WTC11 (cell line): ENCODE results near the gene GFOD2. TPM values are rescaled to one million over a fixed set of nuclear protein-coding genes. Genes with fewer than 3 reads are reported as not detected.

ENCODE experiments used
- ATAC-seq: fragments of 200-7000 bp; cut with Tn5 transposase; 2 replicates; pipeline ENCODE4 v1.10.0; 2021; ENCODE audit warnings: mild to moderate bottlenecking, moderate library complexity
- CTCF ChIA-PET: fragments of 300-600 bp; sonication (Branson Sonifier 250); formaldehyde crosslinking; loops from one replicate; lab custom pipeline; 2021; ENCODE audit warnings: antibody characterized with exemption; lab: Charles Lee
- POLR2A ChIA-PET: fragments of 350-600 bp; sonication (Branson Sonifier 250); formaldehyde crosslinking; loops from one replicate; lab custom pipeline; 2021; ENCODE audit warnings: antibody characterized with exemption; lab: Charles Lee
- DNase-seq: peaks from one replicate; pipeline ENCODE4 v3.0.0; 2021; ENCODE audit warnings: low spot score
- H3K27ac Mint-ChIP-seq: 2 replicates; pipeline ENCODE4 v1.8.0; 2021; ENCODE audit warnings: mixed read lengths
- H3K27me3 Mint-ChIP-seq: 2 replicates; pipeline ENCODE4 v1.8.0; 2021; ENCODE audit warnings: low read depth, mild to moderate bottlenecking, moderate library complexity, mixed read lengths
- H3K36me3 Mint-ChIP-seq: 2 replicates; pipeline ENCODE4 v1.8.0; 2021; ENCODE audit warnings: mixed read lengths
- H3K4me1 Mint-ChIP-seq: 2 replicates; pipeline ENCODE4 v1.8.0; 2022; ENCODE audit warnings: mixed read lengths
- H3K4me3 Mint-ChIP-seq: 2 replicates; pipeline ENCODE4 v1.8.0; 2021; ENCODE audit warnings: mild to moderate bottlenecking, moderate library complexity, mixed read lengths
- H3K9me3 Mint-ChIP-seq: 2 replicates; pipeline ENCODE4 v1.8.0; 2021; ENCODE audit warnings: mixed read lengths
- CREM ChIP-seq: sonication (generic); formaldehyde crosslinking; IDR thresholded peaks from 2 replicates; pipeline ENCODE4 v1.8.1; 2022; ENCODE audit warnings: mild to moderate bottlenecking, missing genetic modification reagents, moderate library complexity
- ETV6 ChIP-seq: sonication (generic); formaldehyde crosslinking; IDR thresholded peaks from 2 replicates; pipeline ENCODE4 v1.8.1; 2022; ENCODE audit warnings: mild to moderate bottlenecking, missing genetic modification reagents
- GABPB1 ChIP-seq: sonication (generic); formaldehyde crosslinking; IDR thresholded peaks from 2 replicates; pipeline ENCODE4 v1.8.1; 2023; ENCODE audit warnings: mild to moderate bottlenecking, missing genetic modification reagents
- JUN ChIP-seq: sonication (generic); formaldehyde crosslinking; IDR thresholded peaks from 2 replicates; pipeline ENCODE4 v1.8.0; 2023; ENCODE audit warnings: mild to moderate bottlenecking, missing genetic modification reagents
- NR1H2 ChIP-seq: sonication (generic); formaldehyde crosslinking; IDR thresholded peaks from 2 replicates; pipeline ENCODE4 v1.9.0; 2021; ENCODE audit warnings: mild to moderate bottlenecking, moderate library complexity, missing genetic modification reagents
- RELA ChIP-seq: sonication (generic); formaldehyde crosslinking; IDR thresholded peaks from 2 replicates; pipeline ENCODE4 v1.8.1; 2022; ENCODE audit warnings: missing genetic modification reagents, mild to moderate bottlenecking, borderline replicate concordance
- SP1 ChIP-seq: sonication (generic); formaldehyde crosslinking; conservative IDR thresholded peaks from 2 replicates; pipeline ENCODE4 v1.8.1; 2022; ENCODE audit warnings: missing genetic modification reagents
- TCF7 ChIP-seq: sonication (generic); formaldehyde crosslinking; IDR thresholded peaks from 2 replicates; pipeline ENCODE4 v1.8.0; 2022; ENCODE audit warnings: mild to moderate bottlenecking, low read depth, missing genetic modification reagents, moderate library complexity
- ZNF232 ChIP-seq: sonication (generic); formaldehyde crosslinking; IDR thresholded peaks from 2 replicates; pipeline ENCODE4 v1.8.0; 2022; ENCODE audit warnings: mild to moderate bottlenecking, missing genetic modification reagents
- ZNF396 ChIP-seq: fragments of 250-450 bp; sonication (Bioruptor Pico); IDR thresholded peaks from 2 replicates; pipeline ENCODE4 v1.8.0; 2021; ENCODE audit warnings: mild to moderate bottlenecking, moderate library complexity, borderline replicate concordance
- total RNA-seq: library from RNA; stranded (reverse); gene quantifications from 3 replicates; pipeline ENCODE4 v1.2.3, GENCODE V29; 2021
- TF ChIP-seq, protein P1 (sequence below): sonication (generic); formaldehyde crosslinking; IDR thresholded peaks from 2 replicates; pipeline ENCODE4 v1.8.1; 2023; ENCODE audit warnings: mild to moderate bottlenecking, missing genetic modification reagents
- TF ChIP-seq, protein P2 (sequence below): sonication (generic); formaldehyde crosslinking; IDR thresholded peaks from 2 replicates; pipeline ENCODE4 v1.8.0; 2022; ENCODE audit warnings: mild to moderate bottlenecking, missing genetic modification reagents
- TF ChIP-seq, protein P3 (sequence below): sonication (generic); formaldehyde crosslinking; IDR thresholded peaks from 2 replicates; pipeline ENCODE4 v1.8.1; 2022; ENCODE audit warnings: mild to moderate bottlenecking, moderate library complexity, missing genetic modification reagents
- TF ChIP-seq, protein P4 (sequence below): fragments of 250-450 bp; sonication (Bioruptor Pico); IDR thresholded peaks from 2 replicates; pipeline ENCODE4 v1.8.0; 2021; ENCODE audit warnings: mild to moderate bottlenecking
- TF ChIP-seq, protein P5 (sequence below): sonication (generic); formaldehyde crosslinking; IDR thresholded peaks from 2 replicates; pipeline ENCODE4 v1.8.1; 2023; ENCODE audit warnings: mild to moderate bottlenecking, missing genetic modification reagents, borderline replicate concordance
- TF ChIP-seq, protein P6 (sequence below): sonication (generic); formaldehyde crosslinking; IDR thresholded peaks from 2 replicates; pipeline ENCODE4 v1.8.1; 2022; ENCODE audit warnings: mild to moderate bottlenecking, missing genetic modification reagents, moderate library complexity, borderline replicate concordance
- TF ChIP-seq, protein P7 (sequence below): sonication (generic); formaldehyde crosslinking; IDR thresholded peaks from 2 replicates; pipeline ENCODE4 v1.8.0; 2022; ENCODE audit warnings: mild to moderate bottlenecking, missing genetic modification reagents
- TF ChIP-seq, protein P8 (sequence below): sonication (generic); formaldehyde crosslinking; conservative IDR thresholded peaks from 2 replicates; pipeline ENCODE4 v1.8.1; 2023; ENCODE audit warnings: mild to moderate bottlenecking, low read depth, missing genetic modification reagents, moderate library complexity

GFOD2 gene
- total RNA-seq, 1 experiment from 2014 or later, result 29.5 TPM

DNA sequence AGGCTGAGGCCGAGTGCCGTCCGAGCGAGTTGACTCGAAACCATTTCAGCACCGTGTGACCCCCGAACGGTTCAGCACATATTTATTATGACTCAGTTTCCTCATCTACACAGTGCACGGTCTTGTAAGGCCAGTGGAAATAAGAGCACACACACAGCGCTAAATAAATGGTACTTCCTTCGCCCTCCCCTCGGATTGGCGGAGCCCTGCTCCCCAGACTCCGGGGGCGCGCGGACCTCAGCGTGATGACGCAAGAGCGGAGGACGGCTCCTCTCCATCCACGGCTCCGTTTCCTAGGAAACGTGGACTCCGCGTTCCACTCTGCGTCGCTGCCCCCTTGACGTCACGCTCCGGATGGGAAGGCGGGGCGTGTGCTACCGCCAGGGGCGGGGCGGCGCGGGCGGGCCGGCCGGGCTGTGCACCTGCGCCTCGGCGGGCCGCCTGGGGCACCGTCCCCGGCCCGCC, 58.5 kb downstream of the GFOD2 start, which contains the start of gene PARD6A (continued):
- TF ChIP-seq SP1 (peak; percentile 83), GABPB1 (CRISPR knock-in tag) (peak; percentile 91)
- TF ChIP-seq, all 79 proteins: peak for 9

DNA sequence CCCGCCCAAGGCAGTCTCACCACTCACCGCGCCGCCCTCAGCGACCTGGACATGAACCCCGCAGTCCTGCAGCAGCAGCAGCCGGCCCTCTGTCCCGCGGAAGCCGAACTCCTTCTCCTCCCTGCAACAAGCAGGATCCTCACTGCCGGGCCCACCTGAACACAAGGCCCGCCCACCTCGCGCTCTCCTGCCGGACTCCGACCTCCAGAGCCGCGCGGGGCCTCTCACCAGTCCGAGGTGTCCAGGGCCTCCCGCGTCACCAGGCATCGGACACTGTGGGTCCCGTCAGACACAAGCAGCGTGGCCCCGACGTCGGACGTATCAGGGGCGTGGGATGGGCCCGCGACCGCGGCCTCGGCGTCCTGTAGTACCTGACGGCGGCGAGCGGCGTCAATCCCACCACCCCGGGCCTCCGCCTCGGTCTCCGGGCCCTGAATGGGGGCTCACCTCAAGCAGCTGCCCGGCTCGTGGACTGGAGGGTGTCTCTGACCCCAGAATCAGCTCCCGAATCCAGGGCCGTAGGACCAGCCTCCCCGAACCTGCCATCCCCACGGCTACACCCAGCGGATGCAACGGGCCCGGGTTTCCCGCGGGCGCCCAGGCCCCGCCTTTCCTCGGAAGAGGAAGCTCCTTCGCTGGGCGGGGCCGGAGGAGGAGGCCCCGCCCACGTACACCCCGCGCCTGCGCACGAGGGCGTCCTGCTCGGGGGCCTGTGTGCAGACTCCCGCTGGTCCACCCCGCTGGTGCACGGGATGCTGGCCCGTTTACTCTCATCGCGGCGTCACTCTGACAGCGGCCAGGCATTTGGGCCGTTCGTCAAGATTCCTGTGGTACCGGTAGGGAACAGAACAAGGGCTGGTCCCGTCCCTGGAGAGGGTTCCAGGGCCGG, 59.2 kb downstream of the GFOD2 start, which contains the start of gene ACD:
TSS of gene ACD (minus strand) at position 586 of the 889 bp plus-strand sequence. CDS start at position 546, 40 bp downstream.
- POLR2A ChIA-PET, result interaction anchor here (1.0 to 2.5 kb wide), 4 partner anchors 12 to 276 kb away, joined by 3 to 9 read pairs (median 4); no protein-coding TSS in a partner anchor
- DNase-seq (peak; percentile 90), ATAC-seq (peak; percentile 50)
- peak within 1 kb of the TSS; percentile 91 for H3K4me3 Mint-ChIP-seq
- H3K4me1 Mint-ChIP-seq, result peaks cover 18% of the 10 kb centered on the region
- no peaks in the 10 kb centered on the region for H3K9me3 Mint-ChIP-seq
- H3K27ac Mint-ChIP-seq, result peak within 1 kb of the TSS; percentile 98
- H3K36me3 Mint-ChIP-seq, result 0 out of 2 replicates have a peak, but pooled peaks cover 4% of the 10 kb centered on the region
- peaks cover 12% of the 10 kb centered on the region for H3K27me3 Mint-ChIP-seq
- CTCF ChIA-PET, result interaction anchor here (0.8 to 10.3 kb wide), 19 partner anchors 11 to 405 kb away, joined by 3 to 137 read pairs (median 6); partner anchors contain the start of genes CARMIL2, LCAT and RIPOR1
- peak; percentile 60; the same call in 1 of the 2 replicates for TF ChIP-seq ETV6 (CRISPR knock-in tag)
- TF ChIP-seq TCF7 (CRISPR knock-in tag), result no peak
- TF ChIP-seq, protein P1, sequence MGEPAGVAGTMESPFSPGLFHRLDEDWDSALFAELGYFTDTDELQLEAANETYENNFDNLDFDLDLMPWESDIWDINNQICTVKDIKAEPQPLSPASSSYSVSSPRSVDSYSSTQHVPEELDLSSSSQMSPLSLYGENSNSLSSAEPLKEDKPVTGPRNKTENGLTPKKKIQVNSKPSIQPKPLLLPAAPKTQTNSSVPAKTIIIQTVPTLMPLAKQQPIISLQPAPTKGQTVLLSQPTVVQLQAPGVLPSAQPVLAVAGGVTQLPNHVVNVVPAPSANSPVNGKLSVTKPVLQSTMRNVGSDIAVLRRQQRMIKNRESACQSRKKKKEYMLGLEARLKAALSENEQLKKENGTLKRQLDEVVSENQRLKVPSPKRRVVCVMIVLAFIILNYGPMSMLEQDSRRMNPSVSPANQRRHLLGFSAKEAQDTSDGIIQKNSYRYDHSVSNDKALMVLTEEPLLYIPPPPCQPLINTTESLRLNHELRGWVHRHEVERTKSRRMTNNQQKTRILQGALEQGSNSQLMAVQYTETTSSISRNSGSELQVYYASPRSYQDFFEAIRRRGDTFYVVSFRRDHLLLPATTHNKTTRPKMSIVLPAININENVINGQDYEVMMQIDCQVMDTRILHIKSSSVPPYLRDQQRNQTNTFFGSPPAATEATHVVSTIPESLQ (CRISPR knock-in tag), result 0 out of 2 replicates have a peak, but pooled peaks have one; percentile 28
- no peak for TF ChIP-seq NR1H2 (CRISPR knock-in tag)
- TF ChIP-seq SP1, result peak; percentile 58
- TF ChIP-seq, protein P2, sequence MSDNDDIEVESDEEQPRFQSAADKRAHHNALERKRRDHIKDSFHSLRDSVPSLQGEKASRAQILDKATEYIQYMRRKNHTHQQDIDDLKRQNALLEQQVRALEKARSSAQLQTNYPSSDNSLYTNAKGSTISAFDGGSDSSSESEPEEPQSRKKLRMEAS, result no peak; the same call in none of the 2 replicates
- TF ChIP-seq, protein P3, sequence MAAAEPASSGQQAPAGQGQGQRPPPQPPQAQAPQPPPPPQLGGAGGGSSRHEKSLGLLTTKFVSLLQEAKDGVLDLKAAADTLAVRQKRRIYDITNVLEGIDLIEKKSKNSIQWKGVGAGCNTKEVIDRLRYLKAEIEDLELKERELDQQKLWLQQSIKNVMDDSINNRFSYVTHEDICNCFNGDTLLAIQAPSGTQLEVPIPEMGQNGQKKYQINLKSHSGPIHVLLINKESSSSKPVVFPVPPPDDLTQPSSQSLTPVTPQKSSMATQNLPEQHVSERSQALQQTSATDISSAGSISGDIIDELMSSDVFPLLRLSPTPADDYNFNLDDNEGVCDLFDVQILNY (CRISPR knock-in tag), result peak; percentile 64; the same call in 1 of the 2 replicates
- TF ChIP-seq, protein P4, sequence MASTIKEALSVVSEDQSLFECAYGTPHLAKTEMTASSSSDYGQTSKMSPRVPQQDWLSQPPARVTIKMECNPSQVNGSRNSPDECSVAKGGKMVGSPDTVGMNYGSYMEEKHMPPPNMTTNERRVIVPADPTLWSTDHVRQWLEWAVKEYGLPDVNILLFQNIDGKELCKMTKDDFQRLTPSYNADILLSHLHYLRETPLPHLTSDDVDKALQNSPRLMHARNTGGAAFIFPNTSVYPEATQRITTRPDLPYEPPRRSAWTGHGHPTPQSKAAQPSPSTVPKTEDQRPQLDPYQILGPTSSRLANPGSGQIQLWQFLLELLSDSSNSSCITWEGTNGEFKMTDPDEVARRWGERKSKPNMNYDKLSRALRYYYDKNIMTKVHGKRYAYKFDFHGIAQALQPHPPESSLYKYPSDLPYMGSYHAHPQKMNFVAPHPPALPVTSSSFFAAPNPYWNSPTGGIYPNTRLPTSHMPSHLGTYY, result no peak
- TF ChIP-seq, protein P5, sequence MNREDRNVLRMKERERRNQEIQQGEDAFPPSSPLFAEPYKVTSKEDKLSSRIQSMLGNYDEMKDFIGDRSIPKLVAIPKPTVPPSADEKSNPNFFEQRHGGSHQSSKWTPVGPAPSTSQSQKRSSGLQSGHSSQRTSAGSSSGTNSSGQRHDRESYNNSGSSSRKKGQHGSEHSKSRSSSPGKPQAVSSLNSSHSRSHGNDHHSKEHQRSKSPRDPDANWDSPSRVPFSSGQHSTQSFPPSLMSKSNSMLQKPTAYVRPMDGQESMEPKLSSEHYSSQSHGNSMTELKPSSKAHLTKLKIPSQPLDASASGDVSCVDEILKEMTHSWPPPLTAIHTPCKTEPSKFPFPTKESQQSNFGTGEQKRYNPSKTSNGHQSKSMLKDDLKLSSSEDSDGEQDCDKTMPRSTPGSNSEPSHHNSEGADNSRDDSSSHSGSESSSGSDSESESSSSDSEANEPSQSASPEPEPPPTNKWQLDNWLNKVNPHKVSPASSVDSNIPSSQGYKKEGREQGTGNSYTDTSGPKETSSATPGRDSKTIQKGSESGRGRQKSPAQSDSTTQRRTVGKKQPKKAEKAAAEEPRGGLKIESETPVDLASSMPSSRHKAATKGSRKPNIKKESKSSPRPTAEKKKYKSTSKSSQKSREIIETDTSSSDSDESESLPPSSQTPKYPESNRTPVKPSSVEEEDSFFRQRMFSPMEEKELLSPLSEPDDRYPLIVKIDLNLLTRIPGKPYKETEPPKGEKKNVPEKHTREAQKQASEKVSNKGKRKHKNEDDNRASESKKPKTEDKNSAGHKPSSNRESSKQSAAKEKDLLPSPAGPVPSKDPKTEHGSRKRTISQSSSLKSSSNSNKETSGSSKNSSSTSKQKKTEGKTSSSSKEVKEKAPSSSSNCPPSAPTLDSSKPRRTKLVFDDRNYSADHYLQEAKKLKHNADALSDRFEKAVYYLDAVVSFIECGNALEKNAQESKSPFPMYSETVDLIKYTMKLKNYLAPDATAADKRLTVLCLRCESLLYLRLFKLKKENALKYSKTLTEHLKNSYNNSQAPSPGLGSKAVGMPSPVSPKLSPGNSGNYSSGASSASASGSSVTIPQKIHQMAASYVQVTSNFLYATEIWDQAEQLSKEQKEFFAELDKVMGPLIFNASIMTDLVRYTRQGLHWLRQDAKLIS (CRISPR knock-in tag), result no peak
- TF ChIP-seq ZNF232 (CRISPR knock-in tag), result 0 out of 2 replicates have a peak, but pooled peaks have one; percentile 56
- TF ChIP-seq, protein P6, sequence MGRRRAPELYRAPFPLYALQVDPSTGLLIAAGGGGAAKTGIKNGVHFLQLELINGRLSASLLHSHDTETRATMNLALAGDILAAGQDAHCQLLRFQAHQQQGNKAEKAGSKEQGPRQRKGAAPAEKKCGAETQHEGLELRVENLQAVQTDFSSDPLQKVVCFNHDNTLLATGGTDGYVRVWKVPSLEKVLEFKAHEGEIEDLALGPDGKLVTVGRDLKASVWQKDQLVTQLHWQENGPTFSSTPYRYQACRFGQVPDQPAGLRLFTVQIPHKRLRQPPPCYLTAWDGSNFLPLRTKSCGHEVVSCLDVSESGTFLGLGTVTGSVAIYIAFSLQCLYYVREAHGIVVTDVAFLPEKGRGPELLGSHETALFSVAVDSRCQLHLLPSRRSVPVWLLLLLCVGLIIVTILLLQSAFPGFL (CRISPR knock-in tag), result 0 out of 2 replicates have a peak, but pooled peaks have one; percentile 49
- TF ChIP-seq ZNF396 (CRISPR knock-in tag), result no peak
- peak; percentile 76; the same call in 1 of the 2 replicates for TF ChIP-seq RELA
- TF ChIP-seq, protein P7, sequence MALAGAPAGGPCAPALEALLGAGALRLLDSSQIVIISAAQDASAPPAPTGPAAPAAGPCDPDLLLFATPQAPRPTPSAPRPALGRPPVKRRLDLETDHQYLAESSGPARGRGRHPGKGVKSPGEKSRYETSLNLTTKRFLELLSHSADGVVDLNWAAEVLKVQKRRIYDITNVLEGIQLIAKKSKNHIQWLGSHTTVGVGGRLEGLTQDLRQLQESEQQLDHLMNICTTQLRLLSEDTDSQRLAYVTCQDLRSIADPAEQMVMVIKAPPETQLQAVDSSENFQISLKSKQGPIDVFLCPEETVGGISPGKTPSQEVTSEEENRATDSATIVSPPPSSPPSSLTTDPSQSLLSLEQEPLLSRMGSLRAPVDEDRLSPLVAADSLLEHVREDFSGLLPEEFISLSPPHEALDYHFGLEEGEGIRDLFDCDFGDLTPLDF (CRISPR knock-in tag), result no peak
- TF ChIP-seq JUN (CRISPR knock-in tag), result peak; percentile 82; the same call in 1 of the 2 replicates
- TF ChIP-seq, protein P8, sequence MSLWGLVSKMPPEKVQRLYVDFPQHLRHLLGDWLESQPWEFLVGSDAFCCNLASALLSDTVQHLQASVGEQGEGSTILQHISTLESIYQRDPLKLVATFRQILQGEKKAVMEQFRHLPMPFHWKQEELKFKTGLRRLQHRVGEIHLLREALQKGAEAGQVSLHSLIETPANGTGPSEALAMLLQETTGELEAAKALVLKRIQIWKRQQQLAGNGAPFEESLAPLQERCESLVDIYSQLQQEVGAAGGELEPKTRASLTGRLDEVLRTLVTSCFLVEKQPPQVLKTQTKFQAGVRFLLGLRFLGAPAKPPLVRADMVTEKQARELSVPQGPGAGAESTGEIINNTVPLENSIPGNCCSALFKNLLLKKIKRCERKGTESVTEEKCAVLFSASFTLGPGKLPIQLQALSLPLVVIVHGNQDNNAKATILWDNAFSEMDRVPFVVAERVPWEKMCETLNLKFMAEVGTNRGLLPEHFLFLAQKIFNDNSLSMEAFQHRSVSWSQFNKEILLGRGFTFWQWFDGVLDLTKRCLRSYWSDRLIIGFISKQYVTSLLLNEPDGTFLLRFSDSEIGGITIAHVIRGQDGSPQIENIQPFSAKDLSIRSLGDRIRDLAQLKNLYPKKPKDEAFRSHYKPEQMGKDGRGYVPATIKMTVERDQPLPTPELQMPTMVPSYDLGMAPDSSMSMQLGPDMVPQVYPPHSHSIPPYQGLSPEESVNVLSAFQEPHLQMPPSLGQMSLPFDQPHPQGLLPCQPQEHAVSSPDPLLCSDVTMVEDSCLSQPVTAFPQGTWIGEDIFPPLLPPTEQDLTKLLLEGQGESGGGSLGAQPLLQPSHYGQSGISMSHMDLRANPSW (CRISPR knock-in tag), result no peak
- TF ChIP-seq CREM, result no peak
